ENCODE data around the gene AKT1S1. TPM values are rescaled to one million over a fixed set of nuclear protein-coding genes. Genes with fewer than 3 reads are reported as not detected.

Gene AKT1S1
- total RNA-seq, 1 donor = 3.0 TPM

GRCh38 chr19:49880162-49880869 lies 3.2 kb upstream of the AKT1S1 start:
- Histone ChIP-seq H3K4me3 (ENCODE audit: low read length) (no peak overlapping the region), H3K27me3 (ENCODE audit: insufficient read depth, low read length) (no peaks in the 10 kb centered on the region), H3K4me1 (ENCODE audit: insufficient read depth, low read length) (peaks cover 22% of the 10 kb centered on the region), H3K9me3 (ENCODE audit: low read depth, low read length) (no peaks in the 10 kb centered on the region)

DNA sequence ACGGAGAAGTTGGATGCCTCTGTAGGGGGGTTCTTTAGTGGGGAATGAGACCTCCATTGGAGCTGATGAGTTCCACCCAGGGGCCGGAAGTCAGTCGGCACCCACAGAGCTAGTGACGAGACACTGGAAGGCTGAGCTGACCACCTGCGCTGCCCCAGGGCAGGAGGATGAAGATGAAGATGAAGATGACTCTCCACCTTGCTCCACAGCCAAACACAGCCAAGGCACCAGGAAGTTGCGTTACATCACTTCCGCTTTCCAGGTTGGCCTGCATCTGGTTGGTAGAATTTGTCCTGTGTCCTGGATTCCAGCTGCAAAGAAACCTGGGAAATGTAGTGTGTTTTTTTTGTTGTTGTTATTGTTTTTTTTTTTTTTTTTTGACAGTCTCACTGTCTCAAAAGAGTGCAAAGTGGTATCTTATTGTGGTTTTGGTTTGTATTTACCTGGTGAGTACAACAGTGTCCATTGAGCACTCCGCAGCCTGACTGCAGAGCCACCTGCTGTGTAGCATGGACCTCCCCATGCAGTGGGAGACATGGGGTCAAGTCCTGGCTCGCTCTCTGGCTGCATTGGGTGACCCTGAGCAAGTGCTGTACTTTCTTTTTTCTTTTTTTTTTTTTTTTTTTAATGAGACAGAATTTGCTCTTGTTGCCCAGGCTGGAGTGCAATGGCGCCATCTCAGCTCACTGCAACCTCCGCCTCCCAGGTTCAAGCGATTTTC lies 2.2 kb upstream of the AKT1S1 start:
- H3K27me3 ChIP-seq (ENCODE audit: insufficient read depth, low read length) = no peaks in the 10 kb centered on the region
- no peak overlapping the region for H3K4me3 ChIP-seq (ENCODE audit: low read length)
- peaks cover 25% of the 10 kb centered on the region for H3K4me1 ChIP-seq (ENCODE audit: insufficient read depth, low read length)
- no peaks in the 10 kb centered on the region for H3K9me3 ChIP-seq (ENCODE audit: low read depth, low read length)

GRCh38 chr19:49878744-49879070 lies 1.6 kb upstream of the AKT1S1 start:
- Histone ChIP-seq H3K4me1 (ENCODE audit: insufficient read depth, low read length) (peaks cover 25% of the 10 kb centered on the region), H3K9me3 (ENCODE audit: low read depth, low read length) (no peaks in the 10 kb centered on the region), H3K4me3 (ENCODE audit: low read length) (no peak overlapping the region), H3K27me3 (ENCODE audit: insufficient read depth, low read length) (no peaks in the 10 kb centered on the region)

DNA sequence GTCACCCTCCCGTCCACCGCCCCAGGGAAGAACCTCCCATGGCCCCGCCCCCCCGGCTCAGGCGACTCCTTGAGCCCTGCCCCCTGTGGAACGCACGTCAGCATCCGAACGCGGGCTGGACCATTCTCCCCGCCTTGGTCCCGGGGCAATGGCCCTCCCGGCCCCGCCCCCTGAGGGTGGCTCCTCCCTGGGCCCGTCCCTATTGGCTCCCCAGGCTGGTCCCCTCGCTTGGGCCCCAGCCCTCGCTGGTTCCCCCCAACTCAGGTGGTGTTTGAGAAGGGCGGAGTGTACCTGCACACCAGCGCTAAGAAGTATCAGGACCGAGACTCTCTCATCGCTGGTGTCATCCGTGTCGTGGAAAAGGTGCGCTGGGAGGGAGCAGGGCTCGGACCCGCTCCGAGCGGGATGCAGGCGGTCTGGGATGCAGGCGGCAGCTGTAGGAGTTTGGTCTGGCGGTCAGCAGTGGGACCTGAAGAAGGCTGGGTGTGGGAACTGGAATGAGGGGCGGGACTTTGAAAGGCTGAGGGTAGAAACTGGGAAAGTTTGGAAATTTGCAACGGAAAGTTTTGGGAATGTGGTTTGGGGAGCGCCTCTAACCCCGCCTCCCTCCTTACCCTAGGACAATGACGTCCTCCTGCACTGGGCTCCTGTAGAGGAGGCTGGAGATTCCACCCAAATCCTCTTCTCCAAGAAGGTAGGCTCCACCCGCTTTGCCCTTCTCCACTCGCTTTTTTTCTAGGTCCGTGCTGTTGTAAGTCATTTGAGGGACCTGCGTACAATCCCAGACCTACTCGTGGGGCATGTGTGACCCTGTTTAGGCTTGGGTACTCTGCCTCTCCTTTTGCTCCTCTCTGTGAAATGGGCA lies 956 bp upstream of the AKT1S1 start:
- no peaks in the 10 kb centered on the region for H3K27me3 ChIP-seq (ENCODE audit: insufficient read depth, low read length)
- peaks cover 25% of the 10 kb centered on the region for H3K4me1 ChIP-seq (ENCODE audit: insufficient read depth, low read length)
- no peaks in the 10 kb centered on the region for H3K9me3 ChIP-seq (ENCODE audit: low read depth, low read length)
- H3K4me3 ChIP-seq (ENCODE audit: low read length) = peak overlapping the region; percentile 56

GRCh38 chr19:49876422-49877019 lies 634 bp downstream of the AKT1S1 start:
- H3K4me3 ChIP-seq (ENCODE audit: low read length) = peak overlapping the region; percentile 99
- H3K27me3 ChIP-seq (ENCODE audit: insufficient read depth, low read length) = no peaks in the 10 kb centered on the region
- peaks cover 25% of the 10 kb centered on the region for H3K4me1 ChIP-seq (ENCODE audit: insufficient read depth, low read length)
- H3K9me3 ChIP-seq (ENCODE audit: low read depth, low read length) = no peaks in the 10 kb centered on the region

DNA sequence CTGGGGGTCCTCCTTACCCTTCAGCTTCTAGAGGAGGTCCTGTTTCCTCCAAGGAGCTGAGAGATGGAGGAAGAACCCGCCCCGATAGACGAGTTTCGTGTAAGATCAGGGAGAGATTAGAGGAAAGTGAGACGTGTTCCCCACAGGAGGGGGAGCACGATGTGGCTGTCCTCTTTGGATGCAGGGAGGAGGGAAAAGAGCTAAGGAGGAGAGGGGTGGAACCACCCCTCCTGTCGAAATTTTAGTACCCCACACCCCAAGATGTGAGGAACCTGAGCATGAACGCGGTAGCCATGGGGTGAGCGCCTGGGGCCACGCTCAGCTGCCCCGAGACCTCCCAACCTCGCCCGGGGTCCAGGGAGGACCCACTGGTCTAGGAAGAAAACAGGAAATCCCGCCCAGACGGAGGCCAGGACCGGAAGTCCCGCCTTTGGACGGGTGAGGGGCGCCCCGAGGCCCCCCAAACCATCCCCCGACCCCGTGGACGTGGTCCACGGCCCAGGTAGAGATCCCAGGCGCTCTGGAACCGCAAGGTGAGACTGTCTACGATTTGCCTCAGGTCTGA lies 1.2 kb downstream of the AKT1S1 start:
- peaks cover 25% of the 10 kb centered on the region for H3K4me1 ChIP-seq (ENCODE audit: insufficient read depth, low read length)
- peak overlapping the region; percentile 99 for H3K4me3 ChIP-seq (ENCODE audit: low read length)

DNA sequence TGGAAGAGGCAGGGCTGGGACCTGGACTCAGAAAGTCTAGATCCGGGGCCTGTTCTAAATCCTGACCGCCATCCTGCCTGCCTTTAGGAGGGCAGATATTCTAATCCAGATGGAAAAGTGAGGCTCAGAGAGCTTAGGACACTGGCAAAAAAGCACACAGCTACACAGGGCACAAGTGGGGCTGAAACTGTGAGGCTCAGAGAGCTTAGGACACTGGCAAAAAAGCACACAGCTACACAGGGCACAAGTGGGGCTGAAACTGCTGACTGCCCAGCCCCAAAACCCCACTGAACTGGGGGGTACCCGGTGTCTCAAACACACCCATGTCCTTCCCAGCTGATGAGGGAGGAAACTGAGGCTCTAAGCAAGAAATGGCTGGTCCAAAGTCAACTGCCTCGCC lies 2.0 kb downstream of the AKT1S1 start:
- no peaks in the 10 kb centered on the region for H3K27me3 ChIP-seq (ENCODE audit: insufficient read depth, low read length)
- H3K4me3 ChIP-seq (ENCODE audit: low read length) = no peak overlapping the region
- peaks cover 33% of the 10 kb centered on the region for H3K4me1 ChIP-seq (ENCODE audit: insufficient read depth, low read length)
- H3K9me3 ChIP-seq (ENCODE audit: low read depth, low read length) = no peaks in the 10 kb centered on the region

More for the DNA sequence above, 1.2 kb downstream of the AKT1S1 start:
- H3K27me3 ChIP-seq (ENCODE audit: insufficient read depth, low read length) = no peaks in the 10 kb centered on the region
- no peaks in the 10 kb centered on the region for H3K9me3 ChIP-seq (ENCODE audit: low read depth, low read length)

DNA sequence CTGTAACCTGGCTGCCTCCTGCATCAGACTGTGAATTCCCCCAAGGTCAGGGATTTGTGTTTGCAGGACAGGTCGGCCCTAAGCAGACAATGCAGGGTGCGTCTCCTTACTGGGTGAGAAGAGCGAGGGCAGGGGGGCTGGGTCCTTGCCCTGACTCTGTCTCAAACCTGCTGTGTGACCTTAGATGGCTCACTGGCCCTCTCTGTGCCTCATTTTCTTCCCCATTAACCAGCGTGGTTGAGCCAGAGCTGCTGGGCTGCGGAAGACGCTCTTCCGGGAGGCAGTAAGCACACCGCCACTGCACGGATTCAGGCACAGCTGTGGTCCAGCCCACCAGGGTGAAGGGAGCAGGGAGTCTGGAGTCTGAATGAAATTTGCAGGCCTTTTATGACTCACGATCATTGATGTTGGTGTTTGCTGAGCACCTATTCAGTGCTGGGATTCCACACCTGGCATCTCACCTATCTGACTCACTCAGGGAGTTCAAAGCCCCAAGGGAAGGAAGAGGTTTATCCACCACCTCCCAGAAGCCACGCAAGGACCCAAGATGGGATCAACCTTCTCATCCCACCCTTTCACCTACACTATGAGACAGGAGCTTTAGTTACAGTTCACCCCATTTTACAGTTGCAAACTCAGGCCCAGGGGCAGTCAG lies 2.5 kb downstream of the AKT1S1 start:
- Histone ChIP-seq H3K4me1 (ENCODE audit: insufficient read depth, low read length) (peaks cover 38% of the 10 kb centered on the region), H3K9me3 (ENCODE audit: low read depth, low read length) (no peaks in the 10 kb centered on the region), H3K4me3 (ENCODE audit: low read length) (no peak overlapping the region), H3K27me3 (ENCODE audit: insufficient read depth, low read length) (no peaks in the 10 kb centered on the region)

- Histone ChIP-seq H3K9me3 (ENCODE audit: low read depth, low read length) (no peaks in the 10 kb centered on the region), H3K4me1 (ENCODE audit: insufficient read depth, low read length) (peaks cover 36% of the 10 kb centered on the region), H3K4me3 (ENCODE audit: low read length) (no peak overlapping the region), H3K27me3 (ENCODE audit: insufficient read depth, low read length) (no peaks in the 10 kb centered on the region)
Measured at GRCh38 chr19:49873834-49874233, 3.3 kb downstream of the AKT1S1 start.

GRCh38 chr19:49873129-49873521 lies 4.0 kb downstream of the AKT1S1 start:
- Histone ChIP-seq H3K9me3 (ENCODE audit: low read depth, low read length) (no peaks in the 10 kb centered on the region), H3K4me3 (ENCODE audit: low read length) (no peak overlapping the region), H3K4me1 (ENCODE audit: insufficient read depth, low read length) (peaks cover 36% of the 10 kb centered on the region), H3K27me3 (ENCODE audit: insufficient read depth, low read length) (no peaks in the 10 kb centered on the region)

DNA sequence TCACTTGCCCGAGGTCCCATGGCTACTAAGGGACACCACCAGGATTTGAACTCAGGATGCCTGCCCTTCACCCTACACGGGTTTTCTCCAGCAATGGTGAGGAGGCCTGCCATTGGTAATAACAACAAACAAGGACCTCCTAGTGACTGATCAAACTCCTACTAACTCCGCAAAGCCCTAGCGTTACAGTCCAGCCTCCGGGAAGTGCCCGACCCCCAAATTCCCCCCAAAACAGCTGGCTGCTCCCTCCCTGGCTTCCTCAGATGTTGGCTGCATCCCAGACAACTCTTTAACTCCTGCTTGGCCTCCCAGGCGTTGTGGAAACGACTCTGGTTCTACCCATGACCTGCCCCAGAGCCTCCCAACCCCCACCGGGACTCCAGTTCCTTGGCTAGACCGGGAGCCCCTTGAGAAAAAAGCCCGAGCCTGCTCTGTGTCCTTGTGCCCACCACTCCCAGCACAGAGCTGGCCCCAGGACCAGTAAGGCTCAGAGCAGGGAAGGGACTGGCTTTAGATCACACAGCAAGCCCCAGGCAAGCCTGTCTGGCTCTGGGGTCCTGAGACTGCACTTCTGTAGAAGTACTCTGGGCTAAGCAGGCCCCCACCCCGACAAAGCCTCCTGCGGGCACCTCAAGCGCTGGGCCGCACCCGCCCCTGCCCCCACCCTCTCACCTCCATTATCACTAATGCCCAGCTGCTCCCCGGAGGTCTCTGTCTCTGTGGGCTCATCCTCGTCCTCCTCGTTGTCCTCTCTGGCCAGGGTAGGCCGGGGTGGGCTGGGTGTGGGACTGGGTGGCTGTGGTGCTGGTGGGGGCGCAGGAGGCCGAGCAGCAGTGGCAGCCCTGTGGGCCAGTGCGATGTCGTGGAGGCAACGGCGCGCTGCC lies 4.7 kb downstream of the AKT1S1 start:
- no peaks in the 10 kb centered on the region for H3K27me3 ChIP-seq (ENCODE audit: insufficient read depth, low read length)
- H3K4me1 ChIP-seq (ENCODE audit: insufficient read depth, low read length) = peaks cover 39% of the 10 kb centered on the region

GRCh38 chr19:49871349-49871985 lies 5.7 kb downstream of the AKT1S1 start:
- Histone ChIP-seq H3K27me3 (ENCODE audit: insufficient read depth, low read length) (no peaks in the 10 kb centered on the region), H3K4me1 (ENCODE audit: insufficient read depth, low read length) (peaks cover 44% of the 10 kb centered on the region), H3K9me3 (ENCODE audit: low read depth, low read length) (no peaks in the 10 kb centered on the region), H3K4me3 (ENCODE audit: low read length) (no peak overlapping the region)

More for the DNA sequence above, 4.7 kb downstream of the AKT1S1 start:
- Histone ChIP-seq H3K9me3 (ENCODE audit: low read depth, low read length) (no peaks in the 10 kb centered on the region), H3K4me3 (ENCODE audit: low read length) (no peak overlapping the region)

DNA sequence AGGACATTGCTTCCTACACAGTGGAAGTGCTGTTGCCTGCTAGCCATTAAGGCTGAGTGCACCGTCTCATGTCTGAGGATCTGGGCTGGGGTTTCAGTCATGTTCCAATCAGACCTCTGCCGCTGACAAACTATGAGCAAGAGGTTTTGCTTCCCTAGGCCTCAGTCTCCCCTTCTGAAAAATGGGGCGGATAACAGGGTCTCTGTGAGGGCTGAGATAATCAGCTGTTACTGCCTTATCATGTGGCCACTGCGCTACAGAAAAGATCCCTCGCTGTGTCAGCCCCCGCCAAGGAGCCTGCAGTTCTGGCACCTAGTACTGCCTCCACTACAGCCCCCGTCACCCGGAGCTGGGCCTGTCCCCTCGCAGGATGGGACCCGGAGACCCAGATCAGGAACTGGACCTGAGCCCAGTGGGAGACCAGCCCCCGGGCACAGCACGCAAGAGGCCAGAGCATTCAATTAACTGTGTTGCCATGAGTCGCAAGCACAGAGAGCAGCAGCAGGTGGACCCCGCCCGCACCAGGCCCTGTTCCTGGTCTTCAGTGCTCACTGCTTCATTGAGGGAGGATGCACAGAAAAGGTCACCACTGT lies 6.8 kb downstream of the AKT1S1 start:
- no peaks in the 10 kb centered on the region for H3K9me3 ChIP-seq (ENCODE audit: low read depth, low read length)
- peak overlapping the region; percentile 53 for H3K4me3 ChIP-seq (ENCODE audit: low read length)
- H3K4me1 ChIP-seq (ENCODE audit: insufficient read depth, low read length) = peaks cover 48% of the 10 kb centered on the region
- no peaks in the 10 kb centered on the region for H3K27me3 ChIP-seq (ENCODE audit: insufficient read depth, low read length)
